HEK293 (cell line): ENCODE measurements around the gene TRAPPC2L.

ENCODE experiments used
- CTCF ChIA-PET: fragments of 350-600 bp; formaldehyde crosslinking; extraction: SDS; loops from one replicate; lab custom pipeline; 2021; ENCODE audit warnings: antibody characterized with exemption; lab: Yijun Ruan, JAX
- POLR2A ChIA-PET: fragments of 300-600 bp; formaldehyde crosslinking; extraction: SDS; loops from one replicate; lab custom pipeline; 2020; ENCODE audit warnings: antibody characterized with exemption, inconsistent platforms; lab: Yijun Ruan, JAX
- H3K27ac ChIP-seq: fragments of 200-500 bp; sonication (Bioruptor generic); 2 replicates; pipeline ENCODE4 v1.5.1; 2014; ENCODE audit warnings: low read depth, low read length, control low read depth, inconsistent platforms; ENCODE audit errors: extremely low read depth
- H3K36me3 ChIP-seq, 2 experiments: fragments of 200-500 bp in 1 of 2; sonication (Bioruptor generic) in 1 of 2; 1 replicate in 1 of 2; 2 replicates in 1 of 2; pipeline ENCODE4 v1.5.1; 2014 to 2017; ENCODE audit warnings: inconsistent platforms in 2 of 2, low read length in 2 of 2; ENCODE audit not compliant: control insufficient read depth in 2 of 2, insufficient read depth in 1 of 2
- H3K4me1 ChIP-seq: fragments of 200-500 bp; sonication (Bioruptor generic); 2 replicates; pipeline ENCODE4 v1.5.1; 2014; ENCODE audit warnings: mild to moderate bottlenecking, low read length, inconsistent platforms; ENCODE audit not compliant: control insufficient read depth, insufficient read depth
- H3K4me3 ChIP-seq: 2 replicates; pipeline ENCODE4 v1.5.1; 2011; ENCODE audit warnings: low read depth, mild to moderate bottlenecking, control low read depth, low read length, moderate library complexity
- H3K9me3 ChIP-seq: fragments of 200-500 bp; sonication (Bioruptor generic); 2 replicates; pipeline ENCODE4 v1.5.1; 2014; ENCODE audit warnings: low read depth, low read length, inconsistent platforms; ENCODE audit not compliant: control insufficient read depth, insufficient read depth
- GLIS1 ChIP-seq: fragments of 450-650 bp; formaldehyde crosslinking; IDR thresholded peaks from 2 replicates; pipeline ENCODE4 v1.5.1; 2016; ENCODE audit warnings: missing biosample characterization, missing genetic modification characterization
- KLF7 ChIP-seq: fragments of 450-650 bp; formaldehyde crosslinking; IDR thresholded peaks from 2 replicates; pipeline ENCODE4 v1.5.1; 2016; ENCODE audit warnings: missing biosample characterization, missing genetic modification characterization, borderline replicate concordance
- MEIS1 ChIP-seq: sonication (generic); formaldehyde crosslinking; IDR thresholded peaks from 2 replicates; pipeline ENCODE4 v1.8.1; 2022; ENCODE audit warnings: missing genetic modification reagents, mild to moderate bottlenecking, borderline replicate concordance
- MYNN ChIP-seq: fragments of 450-650 bp; formaldehyde crosslinking; IDR thresholded peaks from 2 replicates; pipeline ENCODE4 v1.5.1; 2016; ENCODE audit warnings: missing biosample characterization, missing genetic modification characterization, borderline replicate concordance
- OSR2 ChIP-seq: fragments of 450-650 bp; formaldehyde crosslinking; IDR thresholded peaks from 2 replicates; pipeline ENCODE4 v1.5.1; 2016; ENCODE audit warnings: missing biosample characterization, missing genetic modification characterization
- REPIN1 ChIP-seq: fragments of 450-650 bp; formaldehyde crosslinking; IDR thresholded peaks from 2 replicates; pipeline ENCODE4 v1.5.1; 2017; ENCODE audit warnings: missing biosample characterization, missing genetic modification characterization, low read depth
- SCRT1 ChIP-seq: fragments of 450-650 bp; formaldehyde crosslinking; IDR thresholded peaks from 2 replicates; pipeline ENCODE4 v1.5.1; 2016; ENCODE audit warnings: missing biosample characterization, missing genetic modification characterization, borderline replicate concordance
- SETDB1 ChIP-seq: IDR thresholded peaks from one replicate; pipeline ENCODE4 v1.6.1; 2017; ENCODE audit warnings: mild to moderate bottlenecking, low read length, moderate library complexity, mixed read lengths; ENCODE audit not compliant: insufficient read length
- WT1 ChIP-seq: fragments of 450-650 bp; formaldehyde crosslinking; IDR thresholded peaks from 2 replicates; pipeline ENCODE4 v1.5.1; 2016; ENCODE audit warnings: missing biosample characterization, missing genetic modification characterization
- ZBTB7A ChIP-seq: fragments of 450-650 bp; formaldehyde crosslinking; IDR thresholded peaks from 2 replicates; pipeline ENCODE4 v1.5.1; 2016; ENCODE audit warnings: low read depth, missing biosample characterization, missing genetic modification characterization
- ZNF121 ChIP-seq: fragments of 450-650 bp; formaldehyde crosslinking; IDR thresholded peaks from 2 replicates; pipeline ENCODE4 v1.5.1; 2016; ENCODE audit warnings: missing biosample characterization, missing genetic modification characterization
- ZNF133 ChIP-seq: fragments of 450-650 bp; formaldehyde crosslinking; IDR thresholded peaks from 2 replicates; pipeline ENCODE4 v1.5.1; 2016; ENCODE audit warnings: missing biosample characterization, missing genetic modification characterization
- ZNF140 ChIP-seq: fragments of 450-650 bp; formaldehyde crosslinking; IDR thresholded peaks from 2 replicates; pipeline ENCODE4 v1.5.1; 2016; ENCODE audit warnings: missing biosample characterization, missing genetic modification characterization
- ZNF157 ChIP-seq: fragments of 450-650 bp; formaldehyde crosslinking; IDR thresholded peaks from 2 replicates; pipeline ENCODE4 v1.5.1; 2016; ENCODE audit warnings: missing biosample characterization, missing genetic modification characterization
- ZNF2 ChIP-seq: fragments of 450-650 bp; formaldehyde crosslinking; IDR thresholded peaks from 2 replicates; pipeline ENCODE4 v1.5.1; 2016; ENCODE audit warnings: missing biosample characterization, missing genetic modification characterization
- ZNF24 ChIP-seq: fragments of 450-650 bp; formaldehyde crosslinking; IDR thresholded peaks from 2 replicates; pipeline ENCODE4 v1.5.1; 2016; ENCODE audit warnings: missing biosample characterization, missing genetic modification characterization
- ZNF266 ChIP-seq: fragments of 450-650 bp; formaldehyde crosslinking; IDR thresholded peaks from 2 replicates; pipeline ENCODE4 v1.5.1; 2016; ENCODE audit warnings: missing biosample characterization, missing genetic modification characterization, low read depth
- ZNF292 ChIP-seq: fragments of 450-650 bp; formaldehyde crosslinking; IDR thresholded peaks from 2 replicates; pipeline ENCODE4 v1.5.1; 2016; ENCODE audit warnings: low read depth, missing biosample characterization, missing genetic modification characterization, borderline replicate concordance
- ZNF391 ChIP-seq: fragments of 450-650 bp; formaldehyde crosslinking; IDR thresholded peaks from 2 replicates; pipeline ENCODE4 v1.5.1; 2016; ENCODE audit warnings: low read depth, missing biosample characterization, missing genetic modification characterization, borderline replicate concordance
- ZNF548 ChIP-seq: fragments of 450-650 bp; formaldehyde crosslinking; IDR thresholded peaks from 2 replicates; pipeline ENCODE4 v1.5.1; 2016; ENCODE audit warnings: missing biosample characterization, missing genetic modification characterization
- ZNF610 ChIP-seq: fragments of 450-650 bp; formaldehyde crosslinking; IDR thresholded peaks from 2 replicates; pipeline ENCODE4 v1.5.1; 2016; ENCODE audit warnings: missing biosample characterization, missing genetic modification characterization, borderline replicate concordance
- ZNF830 ChIP-seq: fragments of 450-650 bp; IDR thresholded peaks from 2 replicates; pipeline ENCODE4 v1.5.0; 2018; ENCODE audit warnings: missing biosample characterization, missing genetic modification characterization, low read depth, mild to moderate bottlenecking, moderate library complexity
- ZXDB ChIP-seq: fragments of 450-650 bp; formaldehyde crosslinking; IDR thresholded peaks from 2 replicates; pipeline ENCODE4 v1.5.1; 2016; ENCODE audit warnings: missing biosample characterization, missing genetic modification characterization
- TF ChIP-seq, protein P1 (sequence below): fragments of 450-650 bp; formaldehyde crosslinking; IDR thresholded peaks from 2 replicates; pipeline ENCODE4 v1.5.1; 2016; ENCODE audit warnings: missing biosample characterization, missing genetic modification characterization
- TF ChIP-seq, protein P2 (sequence below): fragments of 450-650 bp; formaldehyde crosslinking; IDR thresholded peaks from 2 replicates; pipeline ENCODE4 v1.5.1; 2016; ENCODE audit warnings: missing biosample characterization, missing genetic modification characterization

Gene TRAPPC2L

DNA sequence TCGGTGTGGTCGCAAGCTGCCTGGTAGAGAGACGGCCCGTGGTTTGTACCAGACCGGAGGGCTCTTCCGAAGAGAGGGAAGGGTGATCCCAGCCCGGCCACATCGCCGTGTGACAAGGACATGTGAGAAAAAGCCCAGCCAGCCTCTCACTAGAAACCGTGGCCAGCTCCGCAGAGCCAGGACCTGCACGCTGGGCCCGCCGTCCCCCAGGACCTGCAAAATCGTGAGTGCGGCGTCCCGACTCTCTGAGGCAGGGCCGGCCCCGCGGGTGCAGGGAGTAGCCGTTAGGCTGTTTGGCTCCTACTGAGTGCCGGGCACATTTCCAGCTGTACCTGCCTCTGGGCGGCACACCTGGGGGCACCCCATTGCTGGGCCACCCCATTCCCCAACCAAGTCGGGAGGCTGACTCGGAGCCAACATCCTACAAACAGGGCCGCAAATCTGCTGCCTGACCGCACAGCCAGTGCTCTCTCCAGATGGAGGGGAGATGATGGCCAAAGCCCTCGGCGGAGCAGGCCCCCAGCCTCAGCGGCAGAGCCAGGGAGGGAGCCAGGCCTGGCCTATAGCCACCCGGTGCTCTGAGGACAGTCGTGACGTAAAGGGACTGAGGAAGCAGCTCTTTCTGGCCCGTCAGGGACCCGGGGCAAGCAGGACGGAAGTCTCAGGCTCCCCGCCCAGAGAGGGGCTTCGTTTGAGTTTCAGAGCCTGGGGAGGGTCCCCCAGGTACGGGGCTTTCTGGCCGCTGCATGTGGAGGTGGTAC lies 43.2 kb downstream of the TRAPPC2L start:
- ChIA-PET POLR2A (no interaction called here), CTCF (no interaction called here)
- no peak overlapping the region for H3K27ac ChIP-seq
- TF ChIP-seq MYNN (tag by site-specific recombination) (no peak), ZNF548 (tag by site-specific recombination) (no peak), MEIS1 (no peak), SETDB1 (no peak), ZNF133 (tag by site-specific recombination) (no peak), ZNF266 (tag by site-specific recombination) (no peak), OSR2 (no peak), ZXDB (tag by site-specific recombination) (no peak), ZNF157 (tag by site-specific recombination) (no peak), ZNF292 (no peak), ZNF24 (tag by site-specific recombination) (no peak), ZNF140 (tag by site-specific recombination) (no peak), KLF7 (tag by site-specific recombination) (no peak), GLIS1 (no peak)
- TF ChIP-seq, protein P1, sequence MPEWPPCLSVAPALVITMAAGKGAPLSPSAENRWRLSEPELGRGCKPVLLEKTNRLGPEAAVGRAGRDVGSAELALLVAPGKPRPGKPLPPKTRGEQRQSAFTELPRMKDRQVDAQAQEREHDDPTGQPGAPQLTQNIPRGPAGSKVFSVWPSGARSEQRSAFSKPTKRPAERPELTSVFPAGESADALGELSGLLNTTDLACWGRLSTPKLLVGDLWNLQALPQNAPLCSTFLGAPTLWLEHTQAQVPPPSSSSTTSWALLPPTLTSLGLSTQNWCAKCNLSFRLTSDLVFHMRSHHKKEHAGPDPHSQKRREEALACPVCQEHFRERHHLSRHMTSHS, result no peak
- TF ChIP-seq, protein P2, sequence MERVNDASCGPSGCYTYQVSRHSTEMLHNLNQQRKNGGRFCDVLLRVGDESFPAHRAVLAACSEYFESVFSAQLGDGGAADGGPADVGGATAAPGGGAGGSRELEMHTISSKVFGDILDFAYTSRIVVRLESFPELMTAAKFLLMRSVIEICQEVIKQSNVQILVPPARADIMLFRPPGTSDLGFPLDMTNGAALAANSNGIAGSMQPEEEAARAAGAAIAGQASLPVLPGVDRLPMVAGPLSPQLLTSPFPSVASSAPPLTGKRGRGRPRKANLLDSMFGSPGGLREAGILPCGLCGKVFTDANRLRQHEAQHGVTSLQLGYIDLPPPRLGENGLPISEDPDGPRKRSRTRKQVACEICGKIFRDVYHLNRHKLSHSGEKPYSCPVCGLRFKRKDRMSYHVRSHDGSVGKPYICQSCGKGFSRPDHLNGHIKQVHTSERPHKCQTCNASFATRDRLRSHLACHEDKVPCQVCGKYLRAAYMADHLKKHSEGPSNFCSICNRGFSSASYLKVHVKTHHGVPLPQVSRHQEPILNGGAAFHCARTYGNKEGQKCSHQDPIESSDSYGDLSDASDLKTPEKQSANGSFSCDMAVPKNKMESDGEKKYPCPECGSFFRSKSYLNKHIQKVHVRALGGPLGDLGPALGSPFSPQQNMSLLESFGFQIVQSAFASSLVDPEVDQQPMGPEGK (tag by site-specific recombination), result no peak
- no peaks in the 10 kb centered on the region for H3K36me3 ChIP-seq
- H3K4me3 ChIP-seq, result no peak overlapping the region
- no peaks in the 10 kb centered on the region for H3K4me1 ChIP-seq
- no peaks in the 10 kb centered on the region for H3K9me3 ChIP-seq

DNA sequence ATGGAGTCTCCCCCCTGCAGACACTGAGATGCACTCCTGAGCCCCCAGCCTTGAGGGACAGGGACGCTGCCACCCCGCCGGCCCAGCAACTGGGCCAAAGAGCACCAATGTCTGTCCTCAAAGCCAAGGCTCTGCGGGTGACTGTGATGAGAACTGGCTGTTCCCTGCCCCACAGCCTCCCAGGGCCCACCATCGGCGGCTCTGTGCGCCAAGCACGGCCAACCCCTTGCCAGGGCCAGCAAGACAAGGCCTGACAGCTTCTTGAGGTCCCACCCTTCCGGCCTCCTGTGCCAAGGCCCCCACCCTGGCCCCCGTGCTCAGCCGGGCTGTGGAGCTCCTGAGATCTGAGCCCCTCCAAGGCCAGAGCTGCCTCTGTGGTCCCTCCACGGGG lies 43.7 kb downstream of the TRAPPC2L start:
- ChIA-PET CTCF (interaction anchor here (0.6 kb wide), 1 partner anchor 82 kb away, joined by 3 read pairs; no protein-coding TSS in a partner anchor), POLR2A (no interaction called here)
- H3K27ac ChIP-seq, result no peak overlapping the region
- H3K4me3 ChIP-seq, result no peak overlapping the region
- no peaks in the 10 kb centered on the region for H3K9me3 ChIP-seq
- H3K4me1 ChIP-seq, result no peaks in the 10 kb centered on the region
- H3K36me3 ChIP-seq, result no peaks in the 10 kb centered on the region
- TF ChIP-seq WT1 (tag by site-specific recombination) (no peak), SCRT1 (tag by site-specific recombination) (no peak), ZBTB7A (tag by site-specific recombination) (no peak), ZNF121 (no peak), ZNF830 (tag by site-specific recombination) (no peak), REPIN1 (tag by site-specific recombination) (no peak), MEIS1 (no peak), ZNF391 (tag by site-specific recombination) (no peak), ZNF610 (tag by site-specific recombination) (no peak), ZNF2 (tag by site-specific recombination) (no peak)
